Measurements from ENCODE around the gene TTC7B.

GRCh38 chr14:90614696-90615516 lies 201.3 kb downstream of the TTC7B start:
- TF ChIP-seq, protein P1, sequence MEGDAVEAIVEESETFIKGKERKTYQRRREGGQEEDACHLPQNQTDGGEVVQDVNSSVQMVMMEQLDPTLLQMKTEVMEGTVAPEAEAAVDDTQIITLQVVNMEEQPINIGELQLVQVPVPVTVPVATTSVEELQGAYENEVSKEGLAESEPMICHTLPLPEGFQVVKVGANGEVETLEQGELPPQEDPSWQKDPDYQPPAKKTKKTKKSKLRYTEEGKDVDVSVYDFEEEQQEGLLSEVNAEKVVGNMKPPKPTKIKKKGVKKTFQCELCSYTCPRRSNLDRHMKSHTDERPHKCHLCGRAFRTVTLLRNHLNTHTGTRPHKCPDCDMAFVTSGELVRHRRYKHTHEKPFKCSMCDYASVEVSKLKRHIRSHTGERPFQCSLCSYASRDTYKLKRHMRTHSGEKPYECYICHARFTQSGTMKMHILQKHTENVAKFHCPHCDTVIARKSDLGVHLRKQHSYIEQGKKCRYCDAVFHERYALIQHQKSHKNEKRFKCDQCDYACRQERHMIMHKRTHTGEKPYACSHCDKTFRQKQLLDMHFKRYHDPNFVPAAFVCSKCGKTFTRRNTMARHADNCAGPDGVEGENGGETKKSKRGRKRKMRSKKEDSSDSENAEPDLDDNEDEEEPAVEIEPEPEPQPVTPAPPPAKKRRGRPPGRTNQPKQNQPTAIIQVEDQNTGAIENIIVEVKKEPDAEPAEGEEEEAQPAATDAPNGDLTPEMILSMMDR (IDR thresholded peaks at IDR 0.05; ENCODE audit: borderline replicate concordance, extremely low read depth, low read length, poor library complexity, severe bottlenecking), result no peak
- TF ChIP-seq EZH2 (IDR thresholded peaks at IDR 0.05; ENCODE audit: borderline replicate concordance, low read depth, low read length, severe bottlenecking), result no peak
